GM23338 (cell line): Measurements from ENCODE around the gene TRIM44. TPM values are rescaled to one million over a fixed set of nuclear protein-coding genes. Genes with fewer than 3 reads are reported as not detected.

ENCODE experiments used
- ATAC-seq: fragments of 200-7000 bp; cut with Tn5 transposase; 3 replicates; pipeline ENCODE4 v1.9.1; 2020
- DNase-seq: peaks from one replicate; pipeline ENCODE4 v3.0.0-alpha.2; 2015; ENCODE audit warnings: low spot score
- H2AFZ ChIP-seq: fragments of 200-600 bp; sonication (generic); 2 replicates; pipeline ENCODE4 v1.8.0; 2016; ENCODE audit warnings: antibody characterized with exemption, mild to moderate bottlenecking, moderate library complexity
- H3F3A ChIP-seq: fragments of 200-600 bp; sonication (generic); replicated peaks from 2 replicates; pipeline ENCODE4 v1.8.0; 2017; ENCODE audit warnings: antibody characterized with exemption, mixed run types, low read depth
- H3K27ac ChIP-seq: fragments of 200-600 bp; sonication (generic); 2 replicates; pipeline ENCODE4 v1.6.1; 2016; ENCODE audit warnings: low read depth
- H3K27me3 ChIP-seq: fragments of 200-600 bp; sonication (generic); 2 replicates; pipeline ENCODE4 v1.8.0; 2016; ENCODE audit warnings: mild to moderate bottlenecking, mixed run types, moderate library complexity; ENCODE audit not compliant: insufficient read depth
- H3K36me3 ChIP-seq: fragments of 200-600 bp; sonication (generic); 2 replicates; pipeline ENCODE4 v1.8.0; 2016; ENCODE audit warnings: mild to moderate bottlenecking; ENCODE audit not compliant: insufficient read depth
- H3K4me1 ChIP-seq: fragments of 200-600 bp; sonication (generic); 2 replicates; pipeline ENCODE4 v1.8.0; 2016; ENCODE audit warnings: mild to moderate bottlenecking, moderate library complexity; ENCODE audit not compliant: insufficient read depth
- H3K4me2 ChIP-seq: fragments of 200-600 bp; sonication (generic); 2 replicates; pipeline ENCODE4 v1.7.1; 2017; ENCODE audit warnings: mixed run types
- H3K4me3 ChIP-seq: fragments of 200-600 bp; sonication (generic); 2 replicates; pipeline ENCODE4 v1.6.1; 2016; ENCODE audit warnings: mixed run types
- H3K79me2 ChIP-seq: fragments of 200-600 bp; sonication (generic); replicated peaks from 2 replicates; pipeline ENCODE4 v1.8.0; 2017; ENCODE audit warnings: mild to moderate bottlenecking; ENCODE audit not compliant: insufficient read depth
- H3K9me2 ChIP-seq: fragments of 200-600 bp; sonication (generic); 2 replicates; pipeline ENCODE4 v1.8.0; 2017; ENCODE audit not compliant: insufficient read depth
- H4K20me1 ChIP-seq: fragments of 200-600 bp; sonication (generic); replicated peaks from 2 replicates; pipeline ENCODE4 v1.8.0; 2017; ENCODE audit warnings: mild to moderate bottlenecking; ENCODE audit not compliant: insufficient read depth
- H3K27ac Mint-ChIP-seq: 2 replicates; pipeline ENCODE4 v1.8.0; 2020; ENCODE audit warnings: inconsistent platforms, mild to moderate bottlenecking, moderate library complexity, mixed read lengths
- H3K27me3 Mint-ChIP-seq: 3 replicates; pipeline ENCODE4 v1.8.0; 2022; ENCODE audit warnings: low read depth, mild to moderate bottlenecking, moderate library complexity, mixed read lengths, inconsistent platforms; ENCODE audit not compliant: insufficient read depth, poor library complexity
- H3K36me3 Mint-ChIP-seq: 3 replicates; pipeline ENCODE4 v1.8.0; 2021; ENCODE audit warnings: low read depth, mild to moderate bottlenecking, inconsistent platforms, moderate library complexity, mixed read lengths
- H3K4me1 Mint-ChIP-seq: 3 replicates; pipeline ENCODE4 v1.8.0; 2020; ENCODE audit warnings: mild to moderate bottlenecking, inconsistent platforms, mixed read lengths
- H3K4me3 Mint-ChIP-seq: 3 replicates; pipeline ENCODE4 v1.8.0; 2021; ENCODE audit warnings: moderate library complexity, mild to moderate bottlenecking, inconsistent platforms, mixed read lengths
- H3K9me3 Mint-ChIP-seq: 3 replicates; pipeline ENCODE4 v1.8.0; 2020; ENCODE audit warnings: moderate library complexity, mild to moderate bottlenecking, inconsistent platforms, mixed read lengths
- EZH2 ChIP-seq: fragments of 200-600 bp; sonication (generic); IDR thresholded peaks from one replicate; pipeline ENCODE4 v1.8.0; 2017; ENCODE audit warnings: antibody characterized with exemption, mild to moderate bottlenecking, low read depth; ENCODE audit not compliant: unreplicated experiment
- JUNB ChIP-seq: IDR thresholded peaks from one replicate; pipeline ENCODE4 v1.6.1; 2016; ENCODE audit warnings: antibody characterized with exemption; ENCODE audit not compliant: unreplicated experiment
- NANOG ChIP-seq: IDR thresholded peaks from 2 replicates; pipeline ENCODE4 v1.6.1; 2016; ENCODE audit warnings: antibody characterized with exemption, borderline replicate concordance
- POLR2AphosphoS5 ChIP-seq: IDR thresholded peaks from 2 replicates; pipeline ENCODE4 v1.6.1; 2016; ENCODE audit warnings: antibody characterized with exemption, low read depth
- ZNF331 ChIP-seq: fragments of 250-450 bp; sonication (Bioruptor Pico); IDR thresholded peaks from 2 replicates; pipeline ENCODE4 v1.5.0; 2020; ENCODE audit warnings: low read depth, mild to moderate bottlenecking, moderate library complexity
- polyA plus RNA-seq: library from polyadenylated mRNA; unstranded; fragments of >200 nt; fragmentation: Nextera tagmentation; extraction: Ambion mirVana; gene quantifications from 2 replicates; pipeline ENCODE4 v1.2.1, GENCODE V29; 2016
- total RNA-seq: library from RNA; depleted of rRNA; stranded (reverse); fragments of >200 nt; shearing (Covaris generic); gene quantifications from 2 replicates; pipeline ENCODE4 v1.2.3, GENCODE V29; 2014
- TF ChIP-seq, protein P1 (sequence below): IDR thresholded peaks from 2 replicates; pipeline ENCODE4 v1.6.1; 2016; ENCODE audit warnings: antibody characterized with exemption
- TF ChIP-seq, protein P2 (sequence below): IDR thresholded peaks from one replicate; pipeline ENCODE4 v1.6.1; 2018; ENCODE audit warnings: antibody characterized with exemption; ENCODE audit not compliant: unreplicated experiment

The TRIM44 gene
- total and polyA plus RNA-seq, 2 experiments from 2014 or later, result 10.3 to 10.4 TPM

DNA sequence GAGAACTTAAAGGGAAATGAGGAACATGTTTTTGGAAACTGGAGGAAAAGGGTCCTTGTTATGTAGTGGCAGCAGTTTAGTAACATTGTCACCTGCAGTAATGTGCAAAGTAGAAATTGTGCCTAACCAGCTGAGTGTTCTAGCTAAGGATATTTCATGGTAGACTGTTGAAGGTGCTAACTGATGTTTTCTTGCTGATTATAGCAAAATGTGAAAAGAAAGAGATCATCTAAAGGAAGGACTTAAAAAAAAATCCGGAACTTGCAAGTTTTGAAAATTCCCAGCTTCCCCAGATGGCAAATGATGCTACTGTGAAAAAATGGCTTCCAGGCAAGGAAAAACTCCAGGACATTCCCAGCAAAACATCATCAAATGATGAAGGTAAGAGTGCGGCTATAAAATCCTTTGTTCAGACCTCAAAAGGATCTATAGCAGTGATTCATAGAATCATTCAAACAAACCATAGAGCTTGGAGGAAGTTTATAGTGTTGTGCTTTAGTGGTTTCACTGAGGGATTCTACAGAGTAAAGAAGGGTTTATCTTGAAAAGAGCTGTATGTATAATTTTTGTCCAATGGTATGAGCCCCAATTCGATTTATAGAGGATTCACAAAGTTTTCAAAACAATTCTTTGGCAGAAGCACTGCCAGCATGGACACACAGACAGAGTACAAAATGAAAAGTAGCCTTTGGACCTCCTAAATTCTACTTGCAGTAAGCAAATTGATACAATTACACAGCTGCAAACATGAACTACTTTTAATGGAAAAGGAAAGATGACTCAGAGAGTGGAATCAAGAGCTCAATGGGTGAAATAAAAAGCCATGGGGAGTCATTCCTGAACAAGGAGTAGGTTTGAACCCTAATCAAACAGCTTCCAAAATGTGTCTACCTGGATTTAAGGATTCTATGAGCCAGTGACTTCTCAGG lies 4.3 kb upstream of the TRIM44 start:
- Mint-ChIP-seq H3K27me3 (peaks cover 27% of the 10 kb centered on the region), H3K27ac (no peak overlapping the region), H3K4me3 (no peak overlapping the region), H3K4me1 (peaks cover 34% of the 10 kb centered on the region), H3K36me3 (peaks cover 6% of the 10 kb centered on the region; the same call in 2 of the 3 replicates), H3K9me3 (peaks cover 6% of the 10 kb centered on the region)
- no peaks in the 10 kb centered on the region for H4K20me1 ChIP-seq
- TF ChIP-seq, protein P1, sequence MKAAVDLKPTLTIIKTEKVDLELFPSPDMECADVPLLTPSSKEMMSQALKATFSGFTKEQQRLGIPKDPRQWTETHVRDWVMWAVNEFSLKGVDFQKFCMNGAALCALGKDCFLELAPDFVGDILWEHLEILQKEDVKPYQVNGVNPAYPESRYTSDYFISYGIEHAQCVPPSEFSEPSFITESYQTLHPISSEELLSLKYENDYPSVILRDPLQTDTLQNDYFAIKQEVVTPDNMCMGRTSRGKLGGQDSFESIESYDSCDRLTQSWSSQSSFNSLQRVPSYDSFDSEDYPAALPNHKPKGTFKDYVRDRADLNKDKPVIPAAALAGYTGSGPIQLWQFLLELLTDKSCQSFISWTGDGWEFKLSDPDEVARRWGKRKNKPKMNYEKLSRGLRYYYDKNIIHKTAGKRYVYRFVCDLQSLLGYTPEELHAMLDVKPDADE, result no peak
- TF ChIP-seq JUNB (no peak), NANOG (no peak)
- H3K4me1 ChIP-seq, result peaks cover 26% of the 10 kb centered on the region
- DNase-seq (no peak), ATAC-seq (no peak)
- 0 out of 2 replicates have a peak, but pooled peaks cover 4% of the 10 kb centered on the region for H3K9me2 ChIP-seq
- no peaks in the 10 kb centered on the region for H3K36me3 ChIP-seq
- H3K79me2 ChIP-seq, result no peaks in the 10 kb centered on the region
- H3F3A ChIP-seq, result peaks cover 5% of the 10 kb centered on the region; the same call in 1 of the 2 replicates
- H3K4me2 ChIP-seq, result no peak overlapping the region
- no peak overlapping the region for H3K4me3 ChIP-seq
- peaks cover 79% of the 10 kb centered on the region for H3K27me3 ChIP-seq
- H2AFZ ChIP-seq, result no peak overlapping the region
- no peak overlapping the region for H3K27ac ChIP-seq

DNA sequence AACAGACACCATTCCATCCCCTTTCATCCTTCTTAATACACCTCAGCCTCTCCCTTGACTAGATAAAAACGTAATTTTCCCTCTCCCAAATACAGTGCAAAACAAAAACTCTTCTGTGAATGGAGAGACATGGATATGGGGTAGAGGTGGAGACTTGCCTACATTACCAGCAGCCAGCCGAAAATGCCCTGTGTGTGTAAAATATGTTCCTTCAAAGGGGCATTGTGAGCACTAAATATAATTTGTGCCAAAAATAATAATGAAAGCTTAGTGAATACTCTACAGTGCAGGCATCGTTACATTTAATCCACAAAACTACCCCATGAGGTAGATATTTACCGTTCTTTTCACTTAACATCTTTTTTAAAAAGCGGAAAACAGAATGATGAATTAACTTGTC lies 1.0 kb upstream of the TRIM44 start:
- peaks cover 26% of the 10 kb centered on the region for H3K27me3 Mint-ChIP-seq
- peak overlapping the region; percentile 80 for H3K4me3 Mint-ChIP-seq

DNA sequence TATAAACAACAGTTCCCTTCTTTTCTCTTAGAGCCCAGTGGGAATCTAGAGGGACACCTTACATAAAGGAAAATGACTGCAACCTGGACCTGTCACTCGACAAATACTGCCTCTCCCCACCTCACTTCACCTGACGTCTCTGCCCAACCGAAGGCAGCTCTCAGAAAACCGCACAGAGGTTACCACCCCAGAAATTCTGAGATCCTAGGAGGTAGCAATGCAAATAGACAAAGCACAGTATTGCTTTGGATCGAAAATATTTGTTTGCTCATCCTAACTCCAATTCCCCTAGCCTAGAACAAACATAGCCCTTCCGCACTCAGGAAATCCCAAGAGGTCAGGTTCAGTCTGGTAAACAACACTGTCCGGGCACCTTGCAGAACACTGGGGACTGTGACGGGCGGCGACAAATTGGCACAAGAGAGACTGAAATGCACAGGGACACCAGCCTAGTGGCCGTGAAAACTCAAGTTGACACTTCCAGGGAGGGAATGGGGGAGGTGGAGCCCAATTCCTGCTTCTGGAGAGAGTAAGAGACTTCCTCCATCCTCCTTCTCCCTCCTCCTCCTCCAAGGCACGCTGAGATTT lies 420 bp upstream of the TRIM44 start:
- peaks cover 38% of the 10 kb centered on the region for H3K79me2 ChIP-seq
- no peak for DNase-seq
- Mint-ChIP-seq H3K4me3 (peak overlapping the region; percentile 80), H3K27me3 (peaks cover 25% of the 10 kb centered on the region), H3K27ac (peak overlapping the region; percentile 16), H3K4me1 (peaks cover 11% of the 10 kb centered on the region; the same call in 2 of the 3 replicates), H3K9me3 (peaks cover 42% of the 10 kb centered on the region), H3K36me3 (peaks cover 42% of the 10 kb centered on the region)
- no peaks in the 10 kb centered on the region for H4K20me1 ChIP-seq
- peaks cover 10% of the 10 kb centered on the region for H3K4me1 ChIP-seq
- ATAC-seq, result peak; percentile 23
- peaks cover 5% of the 10 kb centered on the region; the same call in 1 of the 2 replicates for H3F3A ChIP-seq
- H2AFZ ChIP-seq, result peak overlapping the region; percentile 98
- H3K36me3 ChIP-seq, result peaks cover 6% of the 10 kb centered on the region; the same call in 1 of the 2 replicates
- peak overlapping the region; percentile 71 for H3K4me3 ChIP-seq
- H3K27me3 ChIP-seq, result peaks cover 60% of the 10 kb centered on the region
- peak overlapping the region; percentile 22; the same call in 1 of the 2 replicates for H3K27ac ChIP-seq
- peak overlapping the region; percentile 90 for H3K4me2 ChIP-seq
- H3K9me2 ChIP-seq, result peaks cover 9% of the 10 kb centered on the region
- TF ChIP-seq ZNF331 (CRISPR knock-in tag), result no peak
- TF ChIP-seq, protein P1, result no peak
- TF ChIP-seq, protein P2, sequence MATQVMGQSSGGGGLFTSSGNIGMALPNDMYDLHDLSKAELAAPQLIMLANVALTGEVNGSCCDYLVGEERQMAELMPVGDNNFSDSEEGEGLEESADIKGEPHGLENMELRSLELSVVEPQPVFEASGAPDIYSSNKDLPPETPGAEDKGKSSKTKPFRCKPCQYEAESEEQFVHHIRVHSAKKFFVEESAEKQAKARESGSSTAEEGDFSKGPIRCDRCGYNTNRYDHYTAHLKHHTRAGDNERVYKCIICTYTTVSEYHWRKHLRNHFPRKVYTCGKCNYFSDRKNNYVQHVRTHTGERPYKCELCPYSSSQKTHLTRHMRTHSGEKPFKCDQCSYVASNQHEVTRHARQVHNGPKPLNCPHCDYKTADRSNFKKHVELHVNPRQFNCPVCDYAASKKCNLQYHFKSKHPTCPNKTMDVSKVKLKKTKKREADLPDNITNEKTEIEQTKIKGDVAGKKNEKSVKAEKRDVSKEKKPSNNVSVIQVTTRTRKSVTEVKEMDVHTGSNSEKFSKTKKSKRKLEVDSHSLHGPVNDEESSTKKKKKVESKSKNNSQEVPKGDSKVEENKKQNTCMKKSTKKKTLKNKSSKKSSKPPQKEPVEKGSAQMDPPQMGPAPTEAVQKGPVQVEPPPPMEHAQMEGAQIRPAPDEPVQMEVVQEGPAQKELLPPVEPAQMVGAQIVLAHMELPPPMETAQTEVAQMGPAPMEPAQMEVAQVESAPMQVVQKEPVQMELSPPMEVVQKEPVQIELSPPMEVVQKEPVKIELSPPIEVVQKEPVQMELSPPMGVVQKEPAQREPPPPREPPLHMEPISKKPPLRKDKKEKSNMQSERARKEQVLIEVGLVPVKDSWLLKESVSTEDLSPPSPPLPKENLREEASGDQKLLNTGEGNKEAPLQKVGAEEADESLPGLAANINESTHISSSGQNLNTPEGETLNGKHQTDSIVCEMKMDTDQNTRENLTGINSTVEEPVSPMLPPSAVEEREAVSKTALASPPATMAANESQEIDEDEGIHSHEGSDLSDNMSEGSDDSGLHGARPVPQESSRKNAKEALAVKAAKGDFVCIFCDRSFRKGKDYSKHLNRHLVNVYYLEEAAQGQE, result no peak

More for the DNA sequence above, 1.0 kb upstream of the TRIM44 start:
- Histone ChIP-seq H3K27ac (no peak overlapping the region), H3K36me3 (peaks cover 2% of the 10 kb centered on the region; the same call in 1 of the 2 replicates), H4K20me1 (no peaks in the 10 kb centered on the region), H3K4me3 (peak overlapping the region; percentile 71), H3F3A (peaks cover 5% of the 10 kb centered on the region; the same call in 1 of the 2 replicates), H3K4me1 (peaks cover 10% of the 10 kb centered on the region), H3K4me2 (peak overlapping the region; percentile 90), H3K79me2 (peaks cover 32% of the 10 kb centered on the region), H3K9me2 (peaks cover 9% of the 10 kb centered on the region), H2AFZ (peak overlapping the region; percentile 98), H3K27me3 (peaks cover 66% of the 10 kb centered on the region)
- H3K27ac Mint-ChIP-seq, result no peak overlapping the region
- ATAC-seq, result no peak
- H3K36me3 Mint-ChIP-seq, result peaks cover 36% of the 10 kb centered on the region
- no peak for DNase-seq
- peaks cover 12% of the 10 kb centered on the region; the same call in 2 of the 3 replicates for H3K4me1 Mint-ChIP-seq
- TF ChIP-seq JUNB (no peak), POLR2AphosphoS5 (no peak), EZH2 (no peak)
- peaks cover 38% of the 10 kb centered on the region for H3K9me3 Mint-ChIP-seq
